ENCODE data around the gene B3GALT4. TPM values are rescaled to one million over a fixed set of nuclear protein-coding genes. Genes with fewer than 3 reads are reported as not detected.

B3GALT4 gene, protein sequence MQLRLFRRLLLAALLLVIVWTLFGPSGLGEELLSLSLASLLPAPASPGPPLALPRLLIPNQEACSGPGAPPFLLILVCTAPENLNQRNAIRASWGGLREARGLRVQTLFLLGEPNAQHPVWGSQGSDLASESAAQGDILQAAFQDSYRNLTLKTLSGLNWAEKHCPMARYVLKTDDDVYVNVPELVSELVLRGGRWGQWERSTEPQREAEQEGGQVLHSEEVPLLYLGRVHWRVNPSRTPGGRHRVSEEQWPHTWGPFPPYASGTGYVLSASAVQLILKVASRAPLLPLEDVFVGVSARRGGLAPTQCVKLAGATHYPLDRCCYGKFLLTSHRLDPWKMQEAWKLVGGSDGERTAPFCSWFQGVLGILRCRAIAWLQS
- 6.5 to 9.2 TPM (median 7.3 TPM) in 3 replicates for total RNA-seq
- long read RNA-seq, transcript B3GALT4-204 (1 exons, 1,694 nt) = major isoform, 14 of 14 reads
- long read RNA-seq, partial matches to known transcripts = 0 of 14 reads
- long read RNA-seq, other reads (novel, unspliced or antisense) = 0 of 14 reads

DNA sequence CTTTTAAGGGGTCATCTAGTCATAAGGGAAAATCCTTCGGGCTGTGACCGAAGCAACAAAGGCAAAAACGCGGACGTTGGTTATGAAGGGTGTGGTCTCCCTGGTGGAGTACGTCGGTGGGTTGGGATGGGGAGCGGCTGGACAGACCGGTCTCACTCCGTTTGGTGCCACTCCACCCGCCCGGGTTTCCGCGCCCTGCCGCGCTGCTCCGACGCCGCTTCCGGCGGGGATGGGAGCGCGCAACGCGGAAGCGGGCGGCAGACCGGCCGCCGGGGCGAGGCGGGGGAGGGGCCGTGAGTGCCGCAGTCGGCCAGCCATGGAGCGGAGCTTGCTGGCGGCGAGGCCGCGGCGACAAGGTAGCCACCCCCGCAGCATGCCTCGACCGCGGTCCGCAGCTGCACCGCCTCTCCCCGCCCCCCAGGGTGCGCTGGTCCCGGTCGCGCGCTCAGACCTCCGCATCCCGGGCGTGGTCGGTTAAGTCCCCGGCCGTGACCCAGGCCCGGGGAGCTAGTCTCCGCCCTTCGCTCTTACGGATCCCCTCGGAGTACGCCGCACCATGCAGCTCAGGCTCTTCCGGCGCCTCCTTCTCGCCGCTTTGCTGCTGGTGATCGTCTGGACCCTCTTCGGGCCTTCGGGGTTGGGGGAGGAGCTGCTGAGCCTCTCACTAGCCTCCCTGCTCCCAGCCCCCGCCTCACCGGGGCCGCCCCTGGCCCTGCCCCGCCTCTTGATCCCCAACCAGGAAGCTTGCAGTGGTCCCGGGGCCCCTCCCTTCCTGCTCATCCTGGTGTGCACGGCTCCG lies at the start of gene B3GALT4:
Gene B3GALT4, plus strand, starts transcription at position 260 of the 799 bp plus-strand sequence. Its CDS starts 297 bp downstream, at position 557.
- no peaks in the 10 kb centered on the region for H3K27me3 Mint-ChIP-seq (ENCODE audit: low read depth)
- peak within 1 kb of the TSS; percentile 83 for H3K27ac Mint-ChIP-seq (ENCODE audit: unreplicated experiment)
- H3K36me3 Mint-ChIP-seq (ENCODE audit: low read depth) = peaks cover 24% of the 10 kb centered on the region
- peak; percentile 89 for DNase-seq (ENCODE audit: low spot score)
- peaks cover 53% of the 10 kb centered on the region for H3K4me1 Mint-ChIP-seq (ENCODE audit: low read depth)
- peak within 1 kb of the TSS; percentile 78 for H3K4me3 Mint-ChIP-seq (ENCODE audit: unreplicated experiment)
- H3K9me3 Mint-ChIP-seq (ENCODE audit: low read depth) = no peaks in the 10 kb centered on the region
- TF ChIP-seq, protein P1, sequence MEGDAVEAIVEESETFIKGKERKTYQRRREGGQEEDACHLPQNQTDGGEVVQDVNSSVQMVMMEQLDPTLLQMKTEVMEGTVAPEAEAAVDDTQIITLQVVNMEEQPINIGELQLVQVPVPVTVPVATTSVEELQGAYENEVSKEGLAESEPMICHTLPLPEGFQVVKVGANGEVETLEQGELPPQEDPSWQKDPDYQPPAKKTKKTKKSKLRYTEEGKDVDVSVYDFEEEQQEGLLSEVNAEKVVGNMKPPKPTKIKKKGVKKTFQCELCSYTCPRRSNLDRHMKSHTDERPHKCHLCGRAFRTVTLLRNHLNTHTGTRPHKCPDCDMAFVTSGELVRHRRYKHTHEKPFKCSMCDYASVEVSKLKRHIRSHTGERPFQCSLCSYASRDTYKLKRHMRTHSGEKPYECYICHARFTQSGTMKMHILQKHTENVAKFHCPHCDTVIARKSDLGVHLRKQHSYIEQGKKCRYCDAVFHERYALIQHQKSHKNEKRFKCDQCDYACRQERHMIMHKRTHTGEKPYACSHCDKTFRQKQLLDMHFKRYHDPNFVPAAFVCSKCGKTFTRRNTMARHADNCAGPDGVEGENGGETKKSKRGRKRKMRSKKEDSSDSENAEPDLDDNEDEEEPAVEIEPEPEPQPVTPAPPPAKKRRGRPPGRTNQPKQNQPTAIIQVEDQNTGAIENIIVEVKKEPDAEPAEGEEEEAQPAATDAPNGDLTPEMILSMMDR (IDR thresholded peaks at IDR 0.05) = peak; percentile 77

DNA sequence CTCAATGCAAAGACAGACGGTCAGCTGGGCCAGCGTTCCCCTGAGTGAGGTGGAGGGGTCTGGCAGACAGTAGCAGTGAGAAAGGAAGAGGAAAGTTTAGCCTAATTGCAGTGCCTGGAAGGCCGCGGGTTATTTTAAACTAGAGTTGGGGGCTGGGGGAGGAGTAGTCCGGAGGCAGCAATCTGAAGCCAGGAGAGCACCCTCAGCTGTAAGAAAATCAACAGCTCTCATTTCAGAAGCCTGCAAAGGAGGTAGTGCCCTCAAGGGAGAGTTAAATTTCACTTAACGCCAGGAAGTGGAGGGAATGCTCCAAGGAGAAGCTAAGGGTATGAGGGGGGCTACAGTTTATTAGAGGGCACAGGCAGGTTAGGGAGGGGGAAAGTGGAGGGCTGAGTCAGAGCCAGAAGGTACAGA lies 41.7 kb upstream of the B3GALT4 start:
- Mint-ChIP-seq H3K27me3 (ENCODE audit: low read depth) (peaks cover 35% of the 10 kb centered on the region), H3K9me3 (ENCODE audit: low read depth) (no peaks in the 10 kb centered on the region), H3K4me3 (ENCODE audit: unreplicated experiment) (no peak overlapping the region), H3K27ac (ENCODE audit: unreplicated experiment) (peak overlapping the region; percentile 79), H3K4me1 (ENCODE audit: low read depth) (peaks cover 10% of the 10 kb centered on the region), H3K36me3 (ENCODE audit: low read depth) (no peaks in the 10 kb centered on the region)
- no peak for DNase-seq (ENCODE audit: low spot score)
- TF ChIP-seq, protein P1 (IDR thresholded peaks at IDR 0.05) = no peak

DNA sequence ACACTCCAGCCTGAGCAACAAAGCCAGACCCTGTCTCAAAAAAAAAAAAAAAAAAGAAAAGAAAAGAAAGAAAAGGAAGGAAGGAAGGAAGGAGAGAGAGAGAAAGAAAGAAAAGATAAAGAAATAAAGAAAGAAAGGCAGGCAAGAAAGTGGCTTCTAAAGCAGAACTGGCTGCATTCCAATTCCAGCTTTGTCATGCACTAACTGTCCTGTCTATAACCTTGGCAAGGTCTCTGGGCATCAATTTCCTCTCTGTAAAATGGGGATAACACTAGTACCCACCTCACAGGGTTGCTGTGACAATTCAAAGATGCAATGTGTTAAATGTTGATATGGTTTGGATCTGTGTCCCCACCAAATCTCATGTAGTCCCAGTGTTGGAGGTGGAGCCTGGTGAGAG lies 40.6 kb upstream of the B3GALT4 start:
- TF ChIP-seq, protein P1 (IDR thresholded peaks at IDR 0.05) = no peak
- no peak for DNase-seq (ENCODE audit: low spot score)
- no peak overlapping the region for H3K4me3 Mint-ChIP-seq (ENCODE audit: unreplicated experiment)
- H3K36me3 Mint-ChIP-seq (ENCODE audit: low read depth) = no peaks in the 10 kb centered on the region
- H3K4me1 Mint-ChIP-seq (ENCODE audit: low read depth) = peaks cover 10% of the 10 kb centered on the region
- no peak overlapping the region for H3K27ac Mint-ChIP-seq (ENCODE audit: unreplicated experiment)
- H3K27me3 Mint-ChIP-seq (ENCODE audit: low read depth) = peaks cover 37% of the 10 kb centered on the region
- H3K9me3 Mint-ChIP-seq (ENCODE audit: low read depth) = no peaks in the 10 kb centered on the region

DNA sequence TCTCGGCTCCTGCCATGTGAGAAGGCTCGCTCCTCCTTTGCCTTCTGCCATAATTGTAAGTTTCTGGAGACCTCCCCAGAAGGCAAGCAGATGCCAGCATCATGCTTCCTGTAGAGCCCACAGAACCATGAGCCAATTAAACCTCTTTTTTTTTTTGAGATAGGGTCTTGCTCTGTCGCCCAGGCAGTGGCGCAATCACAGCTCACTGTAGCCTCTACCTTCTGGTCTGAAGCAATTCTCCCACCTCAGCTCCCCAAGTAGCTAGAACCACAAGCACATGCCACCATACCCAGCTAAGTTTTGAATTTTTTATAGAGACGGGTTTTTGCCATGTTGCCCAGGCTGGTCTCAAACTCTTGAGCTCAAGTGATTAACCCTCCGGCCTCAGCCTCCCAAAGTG lies 40.1 kb upstream of the B3GALT4 start:
- peaks cover 10% of the 10 kb centered on the region for H3K4me1 Mint-ChIP-seq (ENCODE audit: low read depth)
- peaks cover 35% of the 10 kb centered on the region for H3K27me3 Mint-ChIP-seq (ENCODE audit: low read depth)
- H3K4me3 Mint-ChIP-seq (ENCODE audit: unreplicated experiment) = no peak overlapping the region
- no peak for DNase-seq (ENCODE audit: low spot score)
- H3K27ac Mint-ChIP-seq (ENCODE audit: unreplicated experiment) = no peak overlapping the region
- no peaks in the 10 kb centered on the region for H3K9me3 Mint-ChIP-seq (ENCODE audit: low read depth)
- TF ChIP-seq, protein P1 (IDR thresholded peaks at IDR 0.05) = no peak
- no peaks in the 10 kb centered on the region for H3K36me3 Mint-ChIP-seq (ENCODE audit: low read depth)

DNA sequence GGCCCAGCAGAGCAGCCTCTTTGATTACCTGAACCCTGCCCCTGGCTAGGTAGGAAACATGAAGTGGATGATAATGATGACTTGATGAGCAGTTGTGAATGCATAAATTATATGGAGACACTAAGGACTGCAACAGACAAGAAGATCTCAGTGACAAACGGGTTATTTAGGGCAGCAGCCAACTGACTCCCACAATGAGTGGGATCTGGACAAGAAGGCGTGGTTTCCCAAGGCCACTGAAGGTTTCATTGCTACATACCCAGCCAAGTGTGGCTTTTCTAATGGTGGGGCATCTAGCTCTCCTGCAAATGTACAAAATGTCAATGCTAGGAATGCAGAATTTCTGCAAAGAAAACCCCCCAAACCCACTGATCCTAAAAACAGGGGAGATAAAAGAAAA lies 39.2 kb upstream of the B3GALT4 start:
- H3K27me3 Mint-ChIP-seq (ENCODE audit: low read depth) = peaks cover 42% of the 10 kb centered on the region

More for the DNA sequence above, 39.2 kb upstream of the B3GALT4 start:
- Mint-ChIP-seq H3K4me1 (ENCODE audit: low read depth) (peaks cover 10% of the 10 kb centered on the region), H3K9me3 (ENCODE audit: low read depth) (no peaks in the 10 kb centered on the region), H3K27ac (ENCODE audit: unreplicated experiment) (no peak overlapping the region), H3K36me3 (ENCODE audit: low read depth) (no peaks in the 10 kb centered on the region), H3K4me3 (ENCODE audit: unreplicated experiment) (no peak overlapping the region)
- TF ChIP-seq, protein P1 (IDR thresholded peaks at IDR 0.05) = no peak
- no peak for DNase-seq (ENCODE audit: low spot score)
